Esophagus squamous epithelium (tissue), 4 donors: ENCODE data around the gene EGLN1.

Source experiments
- POLR2A ChIP-seq, 4 donors: fragments of 450-650 bp; IDR thresholded peaks; one replicate each; pipeline ENCODE4 v1.6.1; 2017; ENCODE audit warnings: antibody characterized with exemption in 4 of 4, mild to moderate bottlenecking in 4 of 4, moderate library complexity in 3 of 4
- TF ChIP-seq, protein P1 (sequence below), 6 experiments: fragments of 450-650 bp in 4 of 6; fragments of 200-600 bp in 2 of 6; sonication (generic) in 2 of 6; IDR thresholded peaks; one replicate each; pipeline ENCODE4 v1.5.1; 2016 to 2019; ENCODE audit warnings: antibody characterized with exemption in 6 of 6, mild to moderate bottlenecking in 4 of 6, moderate library complexity in 4 of 6

DNA sequence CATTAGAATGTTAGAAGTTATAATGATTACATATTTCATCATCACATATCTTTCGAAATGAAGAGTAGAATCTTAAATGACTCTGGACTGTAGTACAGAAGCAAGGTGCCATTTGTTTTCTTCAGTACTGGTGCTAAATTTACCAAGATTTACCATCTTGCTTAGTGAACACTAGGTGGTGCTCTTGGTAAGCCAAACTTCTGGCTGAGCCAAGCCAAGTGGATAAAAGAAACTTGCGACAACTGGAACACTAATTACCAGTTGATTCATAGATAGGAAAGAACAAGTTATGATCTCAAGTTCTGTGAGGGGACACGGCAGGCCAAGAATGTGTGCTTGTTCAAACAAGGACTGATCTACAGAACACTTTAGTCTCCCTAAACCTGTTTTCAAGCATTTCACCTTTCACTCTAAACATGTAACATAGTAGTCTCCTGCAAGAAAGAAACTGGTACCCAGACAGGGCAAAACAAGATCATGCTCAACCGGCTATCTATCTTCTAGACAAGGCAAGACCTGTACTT lies 64.2 kb downstream of the EGLN1 start:
- TF ChIP-seq, protein P1, sequence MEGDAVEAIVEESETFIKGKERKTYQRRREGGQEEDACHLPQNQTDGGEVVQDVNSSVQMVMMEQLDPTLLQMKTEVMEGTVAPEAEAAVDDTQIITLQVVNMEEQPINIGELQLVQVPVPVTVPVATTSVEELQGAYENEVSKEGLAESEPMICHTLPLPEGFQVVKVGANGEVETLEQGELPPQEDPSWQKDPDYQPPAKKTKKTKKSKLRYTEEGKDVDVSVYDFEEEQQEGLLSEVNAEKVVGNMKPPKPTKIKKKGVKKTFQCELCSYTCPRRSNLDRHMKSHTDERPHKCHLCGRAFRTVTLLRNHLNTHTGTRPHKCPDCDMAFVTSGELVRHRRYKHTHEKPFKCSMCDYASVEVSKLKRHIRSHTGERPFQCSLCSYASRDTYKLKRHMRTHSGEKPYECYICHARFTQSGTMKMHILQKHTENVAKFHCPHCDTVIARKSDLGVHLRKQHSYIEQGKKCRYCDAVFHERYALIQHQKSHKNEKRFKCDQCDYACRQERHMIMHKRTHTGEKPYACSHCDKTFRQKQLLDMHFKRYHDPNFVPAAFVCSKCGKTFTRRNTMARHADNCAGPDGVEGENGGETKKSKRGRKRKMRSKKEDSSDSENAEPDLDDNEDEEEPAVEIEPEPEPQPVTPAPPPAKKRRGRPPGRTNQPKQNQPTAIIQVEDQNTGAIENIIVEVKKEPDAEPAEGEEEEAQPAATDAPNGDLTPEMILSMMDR (IDR thresholded peaks at IDR 0.05), result peak; percentile 52 to 86 (median 78)
- no peak for TF ChIP-seq POLR2A (IDR thresholded peaks at IDR 0.05)
